GM06990 (cell line): ENCODE results near the gene CYP4F2.

Source experiments
- DNase-seq: peaks from one replicate; pipeline ENCODE4 v3.0.0-alpha.2; 2011; ENCODE audit not compliant: insufficient read length; ENCODE audit errors: extremely low read depth
- H3K27me3 ChIP-seq: replicated peaks from 2 replicates; pipeline ENCODE4 v1.6.0; 2011; ENCODE audit warnings: low read length; ENCODE audit not compliant: control insufficient read depth, insufficient read depth
- H3K36me3 ChIP-seq: 2 replicates; pipeline ENCODE4 v1.5.1; 2011; ENCODE audit warnings: low read length; ENCODE audit not compliant: control insufficient read depth, insufficient read depth
- H3K4me3 ChIP-seq: replicated peaks from 2 replicates; pipeline ENCODE4 v1.5.1; 2011; ENCODE audit warnings: low read depth, mild to moderate bottlenecking, control low read depth, low read length
- CTCF ChIP-seq: IDR thresholded peaks from 2 replicates; pipeline ENCODE4 v1.5.1; 2011; ENCODE audit warnings: low read length, control low read depth, mild to moderate bottlenecking, inconsistent platforms; ENCODE audit not compliant: insufficient read depth, poor library complexity, severe bottlenecking

CYP4F2 gene

GRCh38 chr19:15897026-15897737 is 692 bp downstream of the CYP4F2 start:
- TF ChIP-seq CTCF = no peak
- no peaks in the 10 kb centered on the region for H3K27me3 ChIP-seq
- H3K4me3 ChIP-seq = no peak overlapping the region
- H3K36me3 ChIP-seq = no peaks in the 10 kb centered on the region
- no peak for DNase-seq

- TF ChIP-seq CTCF = no peak
- no peak for DNase-seq
- H3K27me3 ChIP-seq = no peaks in the 10 kb centered on the region
- no peak overlapping the region for H3K4me3 ChIP-seq
- no peaks in the 10 kb centered on the region for H3K36me3 ChIP-seq
Observed at GRCh38 chr19:15895876-15896430, 1.9 kb downstream of the CYP4F2 start.

GRCh38 chr19:15894359-15894758 is 3.5 kb downstream of the CYP4F2 start:
- H3K36me3 ChIP-seq = no peaks in the 10 kb centered on the region
- H3K27me3 ChIP-seq = no peaks in the 10 kb centered on the region
- no peak for TF ChIP-seq CTCF
- no peak overlapping the region for H3K4me3 ChIP-seq
- DNase-seq = no peak

- no peak for TF ChIP-seq CTCF
- no peaks in the 10 kb centered on the region for H3K27me3 ChIP-seq
- no peak overlapping the region for H3K4me3 ChIP-seq
- no peak for DNase-seq
- no peaks in the 10 kb centered on the region for H3K36me3 ChIP-seq
Observed at GRCh38 chr19:15893477-15893876, 4.4 kb downstream of the CYP4F2 start.

- TF ChIP-seq CTCF = no peak
Observed at GRCh38 chr19:15892012-15892411, 5.9 kb downstream of the CYP4F2 start.

More at GRCh38 chr19:15892012-15892411, 5.9 kb downstream of the CYP4F2 start:
- DNase-seq = no peak
- Histone ChIP-seq H3K36me3 (no peaks in the 10 kb centered on the region), H3K4me3 (no peak overlapping the region), H3K27me3 (no peaks in the 10 kb centered on the region)
